ENCODE data around the gene SETD7.

Gene SETD7

DNA sequence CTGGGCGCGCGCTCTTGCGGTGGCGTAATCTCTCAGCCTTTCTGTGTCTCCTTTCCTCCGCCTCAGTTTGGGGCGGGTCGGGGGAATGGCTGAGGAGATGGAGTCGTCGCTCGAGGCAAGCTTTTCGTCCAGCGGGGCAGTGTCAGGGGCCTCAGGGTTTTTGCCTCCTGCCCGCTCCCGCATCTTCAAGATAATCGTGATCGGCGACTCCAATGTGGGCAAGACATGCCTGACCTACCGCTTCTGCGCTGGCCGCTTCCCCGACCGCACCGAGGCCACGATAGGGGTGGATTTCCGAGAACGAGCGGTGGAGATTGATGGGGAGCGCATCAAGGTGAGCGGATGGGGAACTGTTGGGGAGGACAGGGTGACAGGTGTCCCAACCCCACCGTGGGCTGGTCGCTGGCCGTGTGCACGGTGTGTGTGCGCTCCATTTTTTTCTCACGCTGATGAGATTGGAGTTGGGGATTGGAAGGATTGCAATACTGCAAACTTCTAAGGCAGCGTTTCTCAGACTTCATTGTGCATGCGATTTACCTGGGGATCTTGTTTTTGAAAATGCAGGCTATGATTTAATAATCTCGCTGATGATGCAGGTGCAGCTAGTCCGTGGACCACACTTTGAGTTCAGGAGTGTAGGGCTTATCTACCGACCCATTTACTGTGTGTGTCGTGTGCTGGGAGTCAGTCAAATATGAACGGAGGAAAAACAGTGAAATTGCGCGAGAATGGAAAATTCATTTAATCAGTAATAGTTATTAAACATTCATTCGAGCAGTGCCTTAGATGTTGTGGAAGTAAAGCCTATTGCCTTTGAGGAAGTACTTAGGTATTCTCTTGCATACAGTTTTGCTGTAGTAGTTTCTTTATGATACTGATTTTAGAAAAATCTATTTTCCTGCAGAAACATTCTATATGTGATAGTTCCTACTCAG is 101.6 kb downstream of the SETD7 start, which contains the start of gene RAB33B:
TSS of gene RAB33B (plus strand) at position 11 of the 935 bp plus-strand sequence. CDS start at position 86, 75 bp downstream.
- no peaks in the 10 kb centered on the region for H4K20me1 ChIP-seq (ENCODE audit: insufficient read depth, low read length)
- TF ChIP-seq EZH2 (IDR thresholded peaks at IDR 0.05; ENCODE audit: borderline replicate concordance, low read length), result no peak
- TF ChIP-seq, protein P1, sequence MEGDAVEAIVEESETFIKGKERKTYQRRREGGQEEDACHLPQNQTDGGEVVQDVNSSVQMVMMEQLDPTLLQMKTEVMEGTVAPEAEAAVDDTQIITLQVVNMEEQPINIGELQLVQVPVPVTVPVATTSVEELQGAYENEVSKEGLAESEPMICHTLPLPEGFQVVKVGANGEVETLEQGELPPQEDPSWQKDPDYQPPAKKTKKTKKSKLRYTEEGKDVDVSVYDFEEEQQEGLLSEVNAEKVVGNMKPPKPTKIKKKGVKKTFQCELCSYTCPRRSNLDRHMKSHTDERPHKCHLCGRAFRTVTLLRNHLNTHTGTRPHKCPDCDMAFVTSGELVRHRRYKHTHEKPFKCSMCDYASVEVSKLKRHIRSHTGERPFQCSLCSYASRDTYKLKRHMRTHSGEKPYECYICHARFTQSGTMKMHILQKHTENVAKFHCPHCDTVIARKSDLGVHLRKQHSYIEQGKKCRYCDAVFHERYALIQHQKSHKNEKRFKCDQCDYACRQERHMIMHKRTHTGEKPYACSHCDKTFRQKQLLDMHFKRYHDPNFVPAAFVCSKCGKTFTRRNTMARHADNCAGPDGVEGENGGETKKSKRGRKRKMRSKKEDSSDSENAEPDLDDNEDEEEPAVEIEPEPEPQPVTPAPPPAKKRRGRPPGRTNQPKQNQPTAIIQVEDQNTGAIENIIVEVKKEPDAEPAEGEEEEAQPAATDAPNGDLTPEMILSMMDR (IDR thresholded peaks at IDR 0.05; ENCODE audit: low read length), result no peak
- no peaks in the 10 kb centered on the region for H3F3A ChIP-seq (ENCODE audit: insufficient read depth, low read length)
- no peaks in the 10 kb centered on the region for H3K27me3 ChIP-seq (ENCODE audit: insufficient read depth, low read length)
- H3K9ac ChIP-seq (ENCODE audit: low read length), result peak within 1 kb of the TSS; percentile 76
- peaks cover 44% of the 10 kb centered on the region for H3K4me1 ChIP-seq (ENCODE audit: insufficient read depth, low read length, severe bottlenecking)
- H3K4me3 ChIP-seq (ENCODE audit: low read depth, low read length, poor library complexity, severe bottlenecking), result peak within 1 kb of the TSS; percentile 89
- H3K9me3 ChIP-seq (ENCODE audit: low read length), result no peaks in the 10 kb centered on the region
- H3K36me3 ChIP-seq (ENCODE audit: insufficient read depth, low read length), result no peaks in the 10 kb centered on the region
- H3K9me2 ChIP-seq (ENCODE audit: low read depth, low read length), result no peaks in the 10 kb centered on the region
- H2AFZ ChIP-seq (ENCODE audit: low read length), result 0 out of 2 replicates have a peak within 1 kb of the TSS, but pooled peaks have one; percentile 5
- peak within 1 kb of the TSS; percentile 97 for H3K4me2 ChIP-seq (ENCODE audit: low read length)
- peak within 1 kb of the TSS; percentile 85 for H3K27ac ChIP-seq (ENCODE audit: low read depth, low read length, poor library complexity, severe bottlenecking)
- H3K79me2 ChIP-seq (ENCODE audit: insufficient read depth, low read length), result peaks cover 44% of the 10 kb centered on the region

DNA sequence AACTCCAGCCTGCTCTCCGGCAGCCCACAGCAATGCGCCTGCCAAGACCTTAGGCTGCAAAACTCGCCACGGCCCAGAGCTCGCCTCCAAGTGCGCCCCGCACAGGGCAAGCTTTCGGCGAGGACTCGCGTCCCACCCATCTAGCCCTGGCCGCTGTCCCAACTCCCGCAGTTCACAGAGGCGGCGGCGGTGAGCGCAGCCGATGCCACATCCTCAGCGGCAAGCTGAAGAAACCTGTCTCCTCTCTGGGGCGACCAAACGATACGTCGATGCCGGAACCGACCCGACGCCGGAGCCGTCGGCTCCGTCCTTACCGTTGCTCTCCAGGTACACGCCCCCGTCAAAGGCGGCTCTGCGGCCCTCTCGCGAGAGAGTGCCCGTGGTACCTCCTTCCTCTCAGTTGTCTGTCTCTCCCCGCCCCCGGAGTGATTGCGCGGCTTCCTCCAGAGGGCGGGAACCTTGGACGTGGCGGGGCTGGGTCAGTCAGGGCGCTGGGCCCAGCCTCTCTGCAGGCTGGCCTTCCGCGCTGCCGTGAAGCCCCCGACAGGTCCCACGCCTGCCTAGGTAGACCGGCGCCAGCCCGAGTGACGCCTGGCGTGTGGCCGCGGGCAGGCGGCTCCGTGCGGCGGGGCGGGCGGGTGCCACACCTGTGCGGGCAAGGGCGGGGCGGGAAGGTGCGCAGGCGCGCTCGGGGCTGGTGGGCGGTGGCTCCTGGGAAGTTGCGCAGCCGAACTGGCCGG is 102.5 kb downstream of the SETD7 start:
- H3K4me2 ChIP-seq (ENCODE audit: low read length), result peak overlapping the region; percentile 97
- peak overlapping the region; percentile 76 for H3K9ac ChIP-seq (ENCODE audit: low read length)
- no peak for TF ChIP-seq EZH2 (IDR thresholded peaks at IDR 0.05; ENCODE audit: borderline replicate concordance, low read length)
- TF ChIP-seq, protein P1 (IDR thresholded peaks at IDR 0.05; ENCODE audit: low read length), result 0 out of 2 replicates have a peak, but pooled peaks have one; percentile 32
- H3K27me3 ChIP-seq (ENCODE audit: insufficient read depth, low read length), result no peaks in the 10 kb centered on the region
- H3F3A ChIP-seq (ENCODE audit: insufficient read depth, low read length), result no peaks in the 10 kb centered on the region
- no peaks in the 10 kb centered on the region for H3K9me3 ChIP-seq (ENCODE audit: low read length)
- H3K4me1 ChIP-seq (ENCODE audit: insufficient read depth, low read length, severe bottlenecking), result peaks cover 44% of the 10 kb centered on the region
- H3K36me3 ChIP-seq (ENCODE audit: insufficient read depth, low read length), result no peaks in the 10 kb centered on the region
- peak overlapping the region; percentile 85 for H3K27ac ChIP-seq (ENCODE audit: low read depth, low read length, poor library complexity, severe bottlenecking)
- H3K4me3 ChIP-seq (ENCODE audit: low read depth, low read length, poor library complexity, severe bottlenecking), result peak overlapping the region; percentile 89
- H2AFZ ChIP-seq (ENCODE audit: low read length), result 0 out of 2 replicates have a peak overlapping the region, but pooled peaks have one; percentile 5
- H3K79me2 ChIP-seq (ENCODE audit: insufficient read depth, low read length), result peaks cover 44% of the 10 kb centered on the region
- H4K20me1 ChIP-seq (ENCODE audit: insufficient read depth, low read length), result no peaks in the 10 kb centered on the region
- H3K9me2 ChIP-seq (ENCODE audit: low read depth, low read length), result no peaks in the 10 kb centered on the region

DNA sequence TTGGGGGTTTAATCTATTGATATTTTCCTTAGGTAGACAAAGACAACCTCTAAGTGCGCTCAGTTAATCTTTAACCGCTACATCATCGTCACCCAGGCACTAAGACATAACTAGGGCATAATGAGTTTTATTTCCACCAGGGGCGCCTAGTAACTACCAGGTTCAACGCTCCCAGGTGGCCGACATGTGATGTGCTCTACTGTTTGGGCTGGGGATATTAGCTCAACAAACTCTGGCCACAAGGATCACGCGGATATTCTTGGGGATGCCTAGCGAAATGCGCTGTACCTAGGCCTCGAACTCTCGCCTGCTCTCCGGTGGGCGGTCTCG is 103.0 kb downstream of the SETD7 start:
- no peaks in the 10 kb centered on the region for H4K20me1 ChIP-seq (ENCODE audit: insufficient read depth, low read length)
- H2AFZ ChIP-seq (ENCODE audit: low read length), result 0 out of 2 replicates have a peak overlapping the region, but pooled peaks have one; percentile 5
- H3K4me3 ChIP-seq (ENCODE audit: low read depth, low read length, poor library complexity, severe bottlenecking), result peak overlapping the region; percentile 89
- H3K4me2 ChIP-seq (ENCODE audit: low read length), result peak overlapping the region; percentile 97
- no peaks in the 10 kb centered on the region for H3K9me3 ChIP-seq (ENCODE audit: low read length)
- H3K4me1 ChIP-seq (ENCODE audit: insufficient read depth, low read length, severe bottlenecking), result peaks cover 44% of the 10 kb centered on the region
- TF ChIP-seq EZH2 (IDR thresholded peaks at IDR 0.05; ENCODE audit: borderline replicate concordance, low read length), result no peak
- TF ChIP-seq, protein P1 (IDR thresholded peaks at IDR 0.05; ENCODE audit: low read length), result peak; percentile 78
- H3K79me2 ChIP-seq (ENCODE audit: insufficient read depth, low read length), result peaks cover 43% of the 10 kb centered on the region
- H3K9ac ChIP-seq (ENCODE audit: low read length), result peak overlapping the region; percentile 76
- no peaks in the 10 kb centered on the region for H3K36me3 ChIP-seq (ENCODE audit: insufficient read depth, low read length)
- H3K27ac ChIP-seq (ENCODE audit: low read depth, low read length, poor library complexity, severe bottlenecking), result peak overlapping the region; percentile 85
- no peaks in the 10 kb centered on the region for H3K27me3 ChIP-seq (ENCODE audit: insufficient read depth, low read length)
- no peaks in the 10 kb centered on the region for H3F3A ChIP-seq (ENCODE audit: insufficient read depth, low read length)
- H3K9me2 ChIP-seq (ENCODE audit: low read depth, low read length), result no peaks in the 10 kb centered on the region

Measured in OCI-LY1 (cell line).